Smooth muscle cell (in vitro differentiated cells): ENCODE data around the gene PCK1. TPM values are rescaled to one million over a fixed set of nuclear protein-coding genes. Genes with fewer than 3 reads are reported as not detected.

ENCODE experiments used
- DNase-seq: peaks from one replicate; lab custom pipeline; 2025; ENCODE audit not compliant: unreplicated experiment; lab: John Stamatoyannopoulos, UW
- H2AFZ ChIP-seq: fragments of 200-600 bp; sonication (generic); 2 replicates; pipeline ENCODE4 v1.6.0; 2016; ENCODE audit warnings: antibody characterized with exemption, low read depth, mild to moderate bottlenecking
- H3F3A ChIP-seq: fragments of 200-600 bp; sonication (generic); 2 replicates; pipeline ENCODE4 v1.6.0; 2017; ENCODE audit warnings: antibody characterized with exemption, low read depth
- H3K27ac ChIP-seq: fragments of 200-600 bp; sonication (generic); 2 replicates; pipeline ENCODE4 v1.5.1; 2016; ENCODE audit warnings: low read depth, mild to moderate bottlenecking
- H3K27me3 ChIP-seq: fragments of 200-600 bp; sonication (generic); 2 replicates; pipeline ENCODE4 v1.6.1; 2016; ENCODE audit warnings: low read depth, mild to moderate bottlenecking
- H3K36me3 ChIP-seq: fragments of 200-600 bp; sonication (generic); 2 replicates; pipeline ENCODE4 v1.5.1; 2016; ENCODE audit warnings: low read depth
- H3K4me1 ChIP-seq: fragments of 200-600 bp; sonication (generic); 2 replicates; pipeline ENCODE4 v1.5.1; 2016; ENCODE audit warnings: low read depth
- H3K4me2 ChIP-seq: fragments of 200-600 bp; sonication (generic); 2 replicates; pipeline ENCODE4 v1.6.0; 2016; ENCODE audit warnings: mild to moderate bottlenecking
- H3K4me3 ChIP-seq: fragments of 200-600 bp; sonication (generic); 2 replicates; pipeline ENCODE4 v1.5.1; 2016; ENCODE audit warnings: mild to moderate bottlenecking
- H3K79me2 ChIP-seq: fragments of 200-600 bp; sonication (generic); 2 replicates; pipeline ENCODE4 v1.6.0; 2016; ENCODE audit warnings: low read depth, mild to moderate bottlenecking
- H3K9ac ChIP-seq: fragments of 200-600 bp; sonication (generic); 2 replicates; pipeline ENCODE4 v1.6.0; 2016; ENCODE audit warnings: low read depth
- H3K9me3 ChIP-seq: fragments of 200-600 bp; sonication (generic); replicated peaks from 2 replicates; pipeline ENCODE4 v1.5.1; 2016; ENCODE audit warnings: low read depth
- H4K20me1 ChIP-seq: fragments of 200-600 bp; sonication (generic); 2 replicates; pipeline ENCODE4 v1.6.0; 2016; ENCODE audit warnings: low read depth
- WGBS: methylation state at CpG from one replicate; pipeline ENCODE4 v1.1.7; 2016; ENCODE audit warnings: low lambda C conversion rate; 5-methylcytosine and 5-hydroxymethylcytosine counted together
- polyA plus RNA-seq: library from polyadenylated mRNA; unstranded; fragments of >200 nt; fragmentation: Nextera tagmentation; extraction: Ambion mirVana; gene quantifications from 2 replicates; pipeline ENCODE4 v1.2.1, GENCODE V29; 2016
- total RNA-seq: library from RNA; depleted of rRNA; stranded (reverse); fragments of >200 nt; gene quantifications from 2 replicates; pipeline ENCODE4 v1.2.3, GENCODE V29; 2014
- TF ChIP-seq, protein P1 (sequence below): fragments of 200-600 bp; sonication (generic); IDR thresholded peaks from 2 replicates; pipeline ENCODE4 v1.5.1; 2017; ENCODE audit warnings: borderline replicate concordance, mild to moderate bottlenecking, antibody characterized with exemption; ENCODE audit not compliant: insufficient read depth, poor library complexity, severe bottlenecking

Gene PCK1
- total and polyA plus RNA-seq, 2 experiments from 2014 or later = not detected

DNA sequence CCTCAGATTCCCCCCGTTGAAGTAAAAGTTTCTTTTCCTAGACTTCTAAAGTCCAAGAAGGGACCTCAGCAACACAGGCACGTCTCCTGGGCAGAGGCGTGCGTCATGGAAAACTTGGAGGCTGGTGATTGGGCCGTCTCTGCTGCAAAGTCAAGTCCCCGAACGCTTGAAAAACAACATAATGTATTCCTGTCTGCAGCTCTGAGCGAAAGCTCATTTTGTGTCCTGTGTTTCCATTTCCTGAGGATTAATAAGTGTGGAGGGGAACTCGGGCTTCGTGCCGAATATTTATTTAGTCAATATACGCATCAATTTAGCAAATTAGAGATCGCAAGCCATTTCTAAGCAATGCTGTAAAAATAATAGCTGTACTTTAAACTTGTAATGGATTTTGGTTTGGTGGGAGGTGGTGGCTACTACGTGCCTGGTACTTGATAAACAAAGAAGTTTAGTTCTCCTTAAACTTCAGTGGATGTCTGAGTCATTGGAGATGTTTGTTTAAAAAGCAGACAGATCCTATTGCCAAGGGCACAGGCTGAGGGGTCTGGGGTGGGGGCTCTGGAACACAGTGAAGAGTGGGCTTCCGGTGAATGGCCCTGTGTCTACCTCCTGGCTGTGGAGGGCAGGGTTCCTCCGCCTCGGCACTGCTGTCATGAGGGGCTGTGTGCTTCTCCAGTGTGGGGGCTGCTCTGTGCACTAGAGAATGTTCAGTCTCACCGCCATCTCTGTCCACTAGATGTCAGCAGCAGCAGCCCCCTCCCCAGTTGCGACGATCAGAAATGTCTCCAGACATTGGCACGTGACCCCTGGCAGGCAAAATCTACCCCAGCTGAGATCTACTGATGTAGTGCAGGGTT, 21.8 kb downstream of the PCK1 start:
- peak overlapping the region; percentile 8 for H3K9ac ChIP-seq
- no peaks in the 10 kb centered on the region for H3K36me3 ChIP-seq
- H3K9me3 ChIP-seq = no peaks in the 10 kb centered on the region
- H3K27ac ChIP-seq = peak overlapping the region; percentile 69
- H3K4me2 ChIP-seq = peak overlapping the region; percentile 77
- no peaks in the 10 kb centered on the region for H3K79me2 ChIP-seq
- 46% methylated on average over 21 of the region's 21 CpGs for WGBS
- H3K4me3 ChIP-seq = peak overlapping the region; percentile 11
- peaks cover 16% of the 10 kb centered on the region for H3K27me3 ChIP-seq
- no peak for DNase-seq
- H4K20me1 ChIP-seq = no peaks in the 10 kb centered on the region
- no peaks in the 10 kb centered on the region for H3K4me1 ChIP-seq
- TF ChIP-seq, protein P1, sequence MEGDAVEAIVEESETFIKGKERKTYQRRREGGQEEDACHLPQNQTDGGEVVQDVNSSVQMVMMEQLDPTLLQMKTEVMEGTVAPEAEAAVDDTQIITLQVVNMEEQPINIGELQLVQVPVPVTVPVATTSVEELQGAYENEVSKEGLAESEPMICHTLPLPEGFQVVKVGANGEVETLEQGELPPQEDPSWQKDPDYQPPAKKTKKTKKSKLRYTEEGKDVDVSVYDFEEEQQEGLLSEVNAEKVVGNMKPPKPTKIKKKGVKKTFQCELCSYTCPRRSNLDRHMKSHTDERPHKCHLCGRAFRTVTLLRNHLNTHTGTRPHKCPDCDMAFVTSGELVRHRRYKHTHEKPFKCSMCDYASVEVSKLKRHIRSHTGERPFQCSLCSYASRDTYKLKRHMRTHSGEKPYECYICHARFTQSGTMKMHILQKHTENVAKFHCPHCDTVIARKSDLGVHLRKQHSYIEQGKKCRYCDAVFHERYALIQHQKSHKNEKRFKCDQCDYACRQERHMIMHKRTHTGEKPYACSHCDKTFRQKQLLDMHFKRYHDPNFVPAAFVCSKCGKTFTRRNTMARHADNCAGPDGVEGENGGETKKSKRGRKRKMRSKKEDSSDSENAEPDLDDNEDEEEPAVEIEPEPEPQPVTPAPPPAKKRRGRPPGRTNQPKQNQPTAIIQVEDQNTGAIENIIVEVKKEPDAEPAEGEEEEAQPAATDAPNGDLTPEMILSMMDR = peak; percentile 38
- peaks cover 5% of the 10 kb centered on the region for H3F3A ChIP-seq
- H2AFZ ChIP-seq = peak overlapping the region; percentile 21

DNA sequence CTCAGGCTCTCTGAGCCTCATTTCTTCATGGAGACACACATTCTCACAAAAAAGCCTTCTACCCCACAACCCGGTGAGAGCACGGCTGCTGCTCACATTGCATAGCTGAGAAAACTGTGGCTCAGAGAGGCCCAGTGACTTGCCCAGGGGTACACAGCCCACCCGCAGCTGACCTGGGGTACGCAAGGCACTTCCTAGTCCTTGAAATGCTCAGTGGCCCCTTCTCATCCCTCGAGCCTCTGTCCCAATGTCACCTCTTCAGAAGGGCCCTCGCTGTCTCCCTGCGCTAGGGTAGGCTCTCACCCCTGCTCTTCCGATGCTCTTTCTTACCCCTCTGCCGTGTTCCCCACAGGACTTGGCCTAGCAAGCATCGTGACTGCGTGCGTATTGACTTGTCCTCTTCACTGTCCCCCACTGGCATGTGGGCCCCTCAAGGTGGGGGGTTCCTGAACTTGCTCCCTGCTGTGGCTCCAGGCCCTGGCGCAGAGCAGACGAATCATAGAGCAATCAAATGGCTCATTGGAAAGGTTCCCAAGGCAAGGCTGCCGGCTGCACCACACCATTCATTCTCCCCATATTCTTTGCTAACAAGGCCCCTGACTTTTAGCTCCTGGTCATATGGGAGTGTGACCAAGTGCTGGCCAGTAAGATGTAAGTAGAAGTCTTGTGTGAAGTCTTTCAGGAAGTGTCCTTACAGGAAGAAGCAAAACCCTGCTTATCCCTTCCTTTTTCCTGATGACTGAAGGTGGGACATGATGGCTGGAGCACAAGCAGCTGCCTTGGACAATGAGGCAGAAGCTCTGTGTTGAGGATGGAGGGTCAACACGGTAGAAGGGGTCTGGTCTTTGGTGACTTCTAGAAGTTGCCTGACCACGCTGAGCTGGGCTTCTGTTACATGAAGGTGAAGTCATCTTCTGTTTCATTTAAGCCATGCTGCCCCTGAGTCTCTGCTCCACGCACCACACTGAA, 22.7 kb downstream of the PCK1 start:
- H3K36me3 ChIP-seq = no peaks in the 10 kb centered on the region
- TF ChIP-seq, protein P1 = no peak
- H3K9ac ChIP-seq = no peak overlapping the region
- H3K27ac ChIP-seq = peak overlapping the region; percentile 69
- H3K27me3 ChIP-seq = peaks cover 13% of the 10 kb centered on the region
- H3K79me2 ChIP-seq = no peaks in the 10 kb centered on the region
- no peaks in the 10 kb centered on the region for H3K9me3 ChIP-seq
- H3F3A ChIP-seq = peaks cover 5% of the 10 kb centered on the region
- H3K4me3 ChIP-seq = no peak overlapping the region
- H2AFZ ChIP-seq = peak overlapping the region; percentile 21
- peak overlapping the region; percentile 77 for H3K4me2 ChIP-seq
- no peaks in the 10 kb centered on the region for H4K20me1 ChIP-seq
- 92% methylated on average over 18 of the region's 18 CpGs for WGBS
- H3K4me1 ChIP-seq = no peaks in the 10 kb centered on the region
- DNase-seq = no peak

DNA sequence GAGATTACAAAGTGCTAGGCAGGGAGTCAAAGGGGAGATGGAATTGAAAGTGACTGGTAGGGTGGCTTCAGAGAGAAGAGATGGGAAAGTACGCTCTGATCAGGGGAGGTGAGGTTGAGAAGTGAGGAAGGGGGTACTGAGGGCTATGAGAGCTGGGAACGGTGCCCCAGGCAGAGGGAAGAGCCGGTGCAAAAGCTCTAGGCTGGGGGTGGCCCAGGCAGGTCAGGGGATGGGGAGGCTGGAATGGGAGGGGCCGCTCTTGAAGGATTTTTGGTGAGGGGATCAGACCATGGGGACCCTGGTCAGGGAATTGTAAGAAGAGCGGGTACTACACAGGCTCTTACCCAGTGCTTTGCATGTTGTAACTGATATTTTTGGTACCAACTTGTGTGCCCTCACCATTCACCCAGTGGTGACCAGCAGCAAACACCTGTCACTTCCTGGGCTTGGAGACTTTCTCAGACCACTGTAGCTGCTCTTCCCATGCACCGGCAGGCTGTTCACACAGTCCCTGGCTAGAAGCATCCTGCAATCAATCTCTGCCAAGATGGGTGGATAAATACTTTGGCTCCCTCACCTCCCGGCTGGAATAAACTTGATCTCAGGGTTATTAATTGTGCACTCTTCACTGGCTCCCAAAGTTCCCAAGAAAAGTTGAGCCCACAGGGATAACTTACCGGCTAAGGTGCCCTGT, 24.0 kb downstream of the PCK1 start:
- Histone ChIP-seq H2AFZ (no peak overlapping the region), H3K27me3 (peaks cover under 1% of the 10 kb centered on the region), H3K4me2 (no peak overlapping the region), H3K4me3 (no peak overlapping the region), H3K79me2 (no peaks in the 10 kb centered on the region), H4K20me1 (no peaks in the 10 kb centered on the region), H3K27ac (no peak overlapping the region), H3K36me3 (no peaks in the 10 kb centered on the region), H3F3A (peaks cover 5% of the 10 kb centered on the region), H3K9me3 (no peaks in the 10 kb centered on the region), H3K9ac (no peak overlapping the region), H3K4me1 (no peaks in the 10 kb centered on the region)
- DNase-seq = no peak
- WGBS = 91% methylated on average over 8 of the region's 8 CpGs
- TF ChIP-seq, protein P1 = no peak
